Neutrophil (primary cell): ENCODE data around the gene TRIM15.

Source experiments
- H3K27ac ChIP-seq: fragments of 200-600 bp; sonication (generic); 2 replicates; pipeline ENCODE4 v1.5.1; 2016; ENCODE audit warnings: mild to moderate bottlenecking, moderate library complexity
- H3K27me3 ChIP-seq: fragments of 200-600 bp; sonication (generic); 2 replicates; pipeline ENCODE4 v1.6.0; 2016; ENCODE audit warnings: mild to moderate bottlenecking
- H3K36me3 ChIP-seq: fragments of 200-600 bp; sonication (generic); 2 replicates; pipeline ENCODE4 v1.5.1; 2017
- H3K4me1 ChIP-seq, 2 experiments: fragments of 200-600 bp in 1 of 2; sonication (generic) in 1 of 2; 1 replicate in 1 of 2; 2 replicates in 1 of 2; pipeline versions ENCODE4 v1.5.1 to v1.6.1; 2013 to 2016; ENCODE audit warnings: low read depth in 1 of 2, low read length in 1 of 2, mild to moderate bottlenecking in 1 of 2, moderate library complexity in 1 of 2; ENCODE audit not compliant: control insufficient read depth in 1 of 2, insufficient read depth in 1 of 2
- H3K4me3 ChIP-seq, 2 experiments: fragments of 200-600 bp in 1 of 2; sonication (generic) in 1 of 2; 1 replicate in 1 of 2; 2 replicates in 1 of 2; pipeline ENCODE4 v1.5.1; 2013 to 2016; ENCODE audit warnings: low read depth in 1 of 2, low read length in 1 of 2, mild to moderate bottlenecking in 1 of 2, moderate library complexity in 1 of 2
- H3K9me3 ChIP-seq: fragments of 200-600 bp; sonication (generic); 2 replicates; pipeline ENCODE4 v1.5.1; 2016
- TF ChIP-seq, protein P1 (sequence below): fragments of 200-600 bp; sonication (generic); IDR thresholded peaks from 2 replicates; pipeline ENCODE4 v1.5.1; 2016; ENCODE audit warnings: antibody characterized with exemption

Gene TRIM15

DNA sequence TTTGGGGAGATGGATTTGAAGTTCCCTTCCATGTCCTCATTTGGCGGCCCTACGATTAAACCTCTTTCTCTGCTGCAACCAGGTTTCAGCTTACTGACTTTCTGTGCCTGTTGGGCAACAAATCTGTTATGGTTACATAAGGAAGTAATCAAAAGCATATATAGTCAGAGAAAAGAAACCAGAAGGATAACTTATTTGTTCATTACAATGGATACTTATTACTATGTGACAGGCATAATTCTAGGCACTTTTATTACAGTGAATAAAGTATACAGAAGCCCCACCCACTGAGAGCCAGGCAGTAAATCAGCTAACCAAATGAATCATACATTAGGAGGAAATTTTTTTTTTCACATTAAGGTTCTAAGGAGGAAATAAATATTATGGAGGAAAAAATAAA lies 40.8 kb upstream of the TRIM15 start:
- peaks cover 68% of the 10 kb centered on the region for H3K27me3 ChIP-seq

DNA sequence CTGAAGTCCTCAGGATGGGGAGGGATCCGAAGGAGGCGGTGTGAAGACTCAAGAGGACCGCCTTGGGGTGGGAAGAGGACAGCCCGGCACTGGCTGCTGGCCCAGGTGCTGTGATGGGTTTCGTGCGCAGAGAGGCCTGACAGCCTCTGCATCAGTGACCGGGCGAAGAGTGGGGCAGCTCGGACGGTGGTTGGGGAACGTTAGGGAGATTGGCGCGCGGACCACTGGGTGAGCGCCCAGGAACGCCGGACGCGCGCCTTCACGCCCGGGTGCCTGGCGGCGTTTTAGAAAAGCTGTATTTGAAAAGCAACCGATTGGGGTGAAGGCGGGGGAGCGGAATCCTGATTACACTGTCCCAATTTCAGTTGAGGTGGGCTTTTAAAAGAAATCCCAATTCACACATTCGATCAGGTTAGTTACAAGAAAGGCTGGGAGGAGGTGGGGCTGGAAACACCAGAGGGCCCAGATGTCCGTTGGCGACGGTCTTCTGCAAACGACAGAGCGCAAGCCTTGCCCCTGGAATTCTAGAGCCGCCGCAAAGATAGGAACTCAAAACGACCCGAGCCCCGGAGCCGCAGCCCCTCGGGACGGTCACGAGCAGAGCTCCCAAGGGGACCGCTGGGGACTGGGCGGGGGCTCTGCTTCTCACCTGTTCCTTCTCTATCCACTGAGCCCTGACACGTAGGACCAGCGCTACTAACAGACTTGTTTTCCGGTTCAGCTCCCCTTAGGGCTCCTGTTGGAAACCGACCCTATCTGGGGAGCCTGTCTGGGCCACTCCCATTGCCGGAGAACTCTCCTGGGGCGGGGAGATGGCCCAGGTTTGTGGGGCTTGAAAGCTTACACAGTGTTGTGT lies 35.9 kb upstream of the TRIM15 start:
- peaks cover 15 to 17% of the 10 kb centered on the region in 2 experiments for H3K4me1 ChIP-seq
- no peak overlapping the region for H3K27ac ChIP-seq
- H3K36me3 ChIP-seq: no peaks in the 10 kb centered on the region
- H3K9me3 ChIP-seq: no peaks in the 10 kb centered on the region
- H3K4me3 ChIP-seq: no peak overlapping the region
- TF ChIP-seq, protein P1, sequence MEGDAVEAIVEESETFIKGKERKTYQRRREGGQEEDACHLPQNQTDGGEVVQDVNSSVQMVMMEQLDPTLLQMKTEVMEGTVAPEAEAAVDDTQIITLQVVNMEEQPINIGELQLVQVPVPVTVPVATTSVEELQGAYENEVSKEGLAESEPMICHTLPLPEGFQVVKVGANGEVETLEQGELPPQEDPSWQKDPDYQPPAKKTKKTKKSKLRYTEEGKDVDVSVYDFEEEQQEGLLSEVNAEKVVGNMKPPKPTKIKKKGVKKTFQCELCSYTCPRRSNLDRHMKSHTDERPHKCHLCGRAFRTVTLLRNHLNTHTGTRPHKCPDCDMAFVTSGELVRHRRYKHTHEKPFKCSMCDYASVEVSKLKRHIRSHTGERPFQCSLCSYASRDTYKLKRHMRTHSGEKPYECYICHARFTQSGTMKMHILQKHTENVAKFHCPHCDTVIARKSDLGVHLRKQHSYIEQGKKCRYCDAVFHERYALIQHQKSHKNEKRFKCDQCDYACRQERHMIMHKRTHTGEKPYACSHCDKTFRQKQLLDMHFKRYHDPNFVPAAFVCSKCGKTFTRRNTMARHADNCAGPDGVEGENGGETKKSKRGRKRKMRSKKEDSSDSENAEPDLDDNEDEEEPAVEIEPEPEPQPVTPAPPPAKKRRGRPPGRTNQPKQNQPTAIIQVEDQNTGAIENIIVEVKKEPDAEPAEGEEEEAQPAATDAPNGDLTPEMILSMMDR: no peak
- H3K27me3 ChIP-seq: peaks cover 94% of the 10 kb centered on the region

More for the DNA sequence above, 40.8 kb upstream of the TRIM15 start:
- Histone ChIP-seq H3K4me3 (no peak overlapping the region), H3K9me3 (no peaks in the 10 kb centered on the region), H3K27ac (no peak overlapping the region), H3K4me1 (no peaks in the 10 kb centered on the region), H3K36me3 (no peaks in the 10 kb centered on the region)
- TF ChIP-seq, protein P1: no peak

GRCh38 chr6:30129265-30130178 lies 33.8 kb upstream of the TRIM15 start:
- H3K36me3 ChIP-seq: no peaks in the 10 kb centered on the region
- H3K9me3 ChIP-seq: no peaks in the 10 kb centered on the region
- H3K27ac ChIP-seq: no peak overlapping the region
- H3K27me3 ChIP-seq: peaks cover 96% of the 10 kb centered on the region
- TF ChIP-seq, protein P1: no peak
- peaks cover 15 to 17% of the 10 kb centered on the region in 2 experiments for H3K4me1 ChIP-seq
- H3K4me3 ChIP-seq: no peak overlapping the region

GRCh38 chr6:30130179-30130679 lies 33.1 kb upstream of the TRIM15 start:
- no peak overlapping the region for H3K27ac ChIP-seq
- H3K9me3 ChIP-seq: no peaks in the 10 kb centered on the region
- peaks cover 98% of the 10 kb centered on the region for H3K27me3 ChIP-seq
- TF ChIP-seq, protein P1: no peak
- H3K4me3 ChIP-seq: no peak overlapping the region
- peaks cover 15 to 17% of the 10 kb centered on the region in 2 experiments for H3K4me1 ChIP-seq
- no peaks in the 10 kb centered on the region for H3K36me3 ChIP-seq
